Liver (tissue), 3 donors: ENCODE data around the gene SYT13.

ENCODE experiments used
- FOXA1 ChIP-seq: IDR thresholded peaks from 2 replicates; pipeline ENCODE4 v1.6.1; 2016; ENCODE audit warnings: antibody characterized with exemption
- GABPA ChIP-seq, 2 donors: IDR thresholded peaks in 1 of 2; conservative IDR thresholded peaks in 1 of 2; 2 replicates each; pipeline ENCODE4 v1.6.1; 2016; ENCODE audit warnings: antibody characterized with exemption in 2 of 2, mild to moderate bottlenecking in 1 of 2, moderate library complexity in 1 of 2
- JUND ChIP-seq, 2 donors: IDR thresholded peaks; 2 replicates each; pipeline ENCODE4 v1.6.1; 2016; ENCODE audit warnings: antibody characterized with exemption in 2 of 2
- TAF1 ChIP-seq: conservative IDR thresholded peaks from 2 replicates; pipeline ENCODE4 v1.6.1; 2016; ENCODE audit warnings: antibody characterized with exemption, mild to moderate bottlenecking
- TF ChIP-seq, protein P1 (sequence below): fragments of 150-350 bp; IDR thresholded peaks from 2 replicates; pipeline ENCODE4 v1.5.1; 2017; ENCODE audit warnings: improper control_type of control experiment, low read depth, low read length; ENCODE audit not compliant: missing input control
- TF ChIP-seq, protein P2 (sequence below): IDR thresholded peaks from 2 replicates; pipeline ENCODE4 v1.6.1; 2016; ENCODE audit warnings: antibody characterized with exemption, mild to moderate bottlenecking
- donor health status: healthy.
- donor health status: healthy.

DNA sequence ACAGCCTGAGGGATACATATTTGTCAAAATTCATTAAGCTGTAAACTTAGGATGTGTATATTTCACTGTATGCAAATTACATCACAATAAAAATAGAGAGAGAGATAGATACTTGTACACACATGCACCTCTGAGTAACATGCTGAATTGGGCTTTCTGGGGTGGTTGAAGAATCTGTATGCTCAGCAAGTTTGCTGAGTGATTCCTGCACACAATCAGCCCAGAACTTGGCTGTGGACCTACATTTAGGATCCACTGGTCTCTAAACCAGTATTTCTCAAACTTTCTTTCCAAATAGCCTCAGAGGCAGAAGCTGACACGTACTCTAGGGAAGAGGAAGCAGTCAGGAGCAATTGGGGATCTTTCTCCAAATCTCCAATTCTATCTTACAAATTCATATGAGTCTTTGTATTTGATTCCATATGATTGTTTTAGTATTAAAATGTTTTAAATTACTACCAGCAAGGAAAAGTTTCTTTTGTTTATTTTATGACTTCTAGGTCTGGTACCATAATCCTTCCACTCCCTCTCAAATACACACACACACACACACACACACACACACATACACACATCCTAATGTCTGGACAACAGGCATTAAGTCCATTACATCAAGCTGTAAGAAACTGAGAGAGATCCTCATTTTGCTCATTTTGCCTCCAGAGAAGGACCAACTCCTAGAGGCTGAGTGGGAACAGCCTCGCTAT is 20.0 kb downstream of the SYT13 start:
- TF ChIP-seq, protein P1, sequence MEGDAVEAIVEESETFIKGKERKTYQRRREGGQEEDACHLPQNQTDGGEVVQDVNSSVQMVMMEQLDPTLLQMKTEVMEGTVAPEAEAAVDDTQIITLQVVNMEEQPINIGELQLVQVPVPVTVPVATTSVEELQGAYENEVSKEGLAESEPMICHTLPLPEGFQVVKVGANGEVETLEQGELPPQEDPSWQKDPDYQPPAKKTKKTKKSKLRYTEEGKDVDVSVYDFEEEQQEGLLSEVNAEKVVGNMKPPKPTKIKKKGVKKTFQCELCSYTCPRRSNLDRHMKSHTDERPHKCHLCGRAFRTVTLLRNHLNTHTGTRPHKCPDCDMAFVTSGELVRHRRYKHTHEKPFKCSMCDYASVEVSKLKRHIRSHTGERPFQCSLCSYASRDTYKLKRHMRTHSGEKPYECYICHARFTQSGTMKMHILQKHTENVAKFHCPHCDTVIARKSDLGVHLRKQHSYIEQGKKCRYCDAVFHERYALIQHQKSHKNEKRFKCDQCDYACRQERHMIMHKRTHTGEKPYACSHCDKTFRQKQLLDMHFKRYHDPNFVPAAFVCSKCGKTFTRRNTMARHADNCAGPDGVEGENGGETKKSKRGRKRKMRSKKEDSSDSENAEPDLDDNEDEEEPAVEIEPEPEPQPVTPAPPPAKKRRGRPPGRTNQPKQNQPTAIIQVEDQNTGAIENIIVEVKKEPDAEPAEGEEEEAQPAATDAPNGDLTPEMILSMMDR = no peak
- no peak for TF ChIP-seq JUND (IDR thresholded peaks at IDR 0.05)
- TF ChIP-seq, protein P2, sequence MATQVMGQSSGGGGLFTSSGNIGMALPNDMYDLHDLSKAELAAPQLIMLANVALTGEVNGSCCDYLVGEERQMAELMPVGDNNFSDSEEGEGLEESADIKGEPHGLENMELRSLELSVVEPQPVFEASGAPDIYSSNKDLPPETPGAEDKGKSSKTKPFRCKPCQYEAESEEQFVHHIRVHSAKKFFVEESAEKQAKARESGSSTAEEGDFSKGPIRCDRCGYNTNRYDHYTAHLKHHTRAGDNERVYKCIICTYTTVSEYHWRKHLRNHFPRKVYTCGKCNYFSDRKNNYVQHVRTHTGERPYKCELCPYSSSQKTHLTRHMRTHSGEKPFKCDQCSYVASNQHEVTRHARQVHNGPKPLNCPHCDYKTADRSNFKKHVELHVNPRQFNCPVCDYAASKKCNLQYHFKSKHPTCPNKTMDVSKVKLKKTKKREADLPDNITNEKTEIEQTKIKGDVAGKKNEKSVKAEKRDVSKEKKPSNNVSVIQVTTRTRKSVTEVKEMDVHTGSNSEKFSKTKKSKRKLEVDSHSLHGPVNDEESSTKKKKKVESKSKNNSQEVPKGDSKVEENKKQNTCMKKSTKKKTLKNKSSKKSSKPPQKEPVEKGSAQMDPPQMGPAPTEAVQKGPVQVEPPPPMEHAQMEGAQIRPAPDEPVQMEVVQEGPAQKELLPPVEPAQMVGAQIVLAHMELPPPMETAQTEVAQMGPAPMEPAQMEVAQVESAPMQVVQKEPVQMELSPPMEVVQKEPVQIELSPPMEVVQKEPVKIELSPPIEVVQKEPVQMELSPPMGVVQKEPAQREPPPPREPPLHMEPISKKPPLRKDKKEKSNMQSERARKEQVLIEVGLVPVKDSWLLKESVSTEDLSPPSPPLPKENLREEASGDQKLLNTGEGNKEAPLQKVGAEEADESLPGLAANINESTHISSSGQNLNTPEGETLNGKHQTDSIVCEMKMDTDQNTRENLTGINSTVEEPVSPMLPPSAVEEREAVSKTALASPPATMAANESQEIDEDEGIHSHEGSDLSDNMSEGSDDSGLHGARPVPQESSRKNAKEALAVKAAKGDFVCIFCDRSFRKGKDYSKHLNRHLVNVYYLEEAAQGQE = no peak
- no peak for TF ChIP-seq TAF1
- no peak for TF ChIP-seq GABPA (IDR thresholded peaks at IDR 0.05 in 1 of 2, conservative IDR thresholded peaks at IDR 0.05 in 1 of 2)
- TF ChIP-seq FOXA1 = no peak
